HepG2 (cell line): Measurements from ENCODE around the gene SPANXN3. TPM values are rescaled to one million over a fixed set of nuclear protein-coding genes. Genes with fewer than 3 reads are reported as not detected.

Source experiments
- ATAC-seq: fragments of 200-7000 bp; cut with Tn5 transposase; 3 replicates; pipeline ENCODE4 v1.9.1; 2020; ENCODE audit warnings: mild to moderate bottlenecking, moderate library complexity
- BruUV-seq: library from RNA; stranded (reverse); fragments of 400-500 nt; replicated peaks from 2 replicates; lab custom pipeline; 2021; lab: Mats Ljungman, UMichigan
- CTCF ChIA-PET: fragments of 300-600 bp; formaldehyde crosslinking; extraction: SDS; loops from one replicate; lab custom pipeline; 2021; ENCODE audit warnings: low total read pairs, inconsistent platforms, low intra/inter-chr PET ratio; lab: Yijun Ruan, JAX
- POLR2A ChIA-PET: fragments of 350-600 bp; sonication (Branson Sonifier 250); formaldehyde crosslinking; loops from one replicate; lab custom pipeline; 2020; ENCODE audit warnings: antibody characterized with exemption, inconsistent platforms; lab: Yijun Ruan, JAX
- DNase-seq: peaks from one replicate; pipeline ENCODE4 v3.0.0-alpha.2; 2015; ENCODE audit warnings: low spot score
- FAIRE-seq: peaks from 3 replicates; lab custom pipeline; 2011; peaks lifted over from hg19 to GRCh38; lab: Jason Lieb, UNC
- H2AFZ ChIP-seq: one replicate; pipeline ENCODE4 v1.6.1; 2011; ENCODE audit warnings: low read length, inconsistent platforms
- H3K27ac ChIP-seq: fragments of 300-600 bp; 3 replicates; pipeline ENCODE4 v1.8.0; 2011; ENCODE audit warnings: mixed run types, mild to moderate bottlenecking, mixed read lengths, low read length, inconsistent platforms; ENCODE audit not compliant: insufficient read depth; ENCODE audit errors: extremely low read length
- H3K27me3 ChIP-seq, 2 experiments: fragments of 200-600 bp in 1 of 2; 2 replicates in 1 of 2; 3 replicates in 1 of 2; pipeline versions ENCODE4 v1.6.0 to v1.8.0; 2011; ENCODE audit warnings: low read length in 2 of 2, mild to moderate bottlenecking in 2 of 2, moderate library complexity in 2 of 2, inconsistent platforms in 1 of 2; ENCODE audit not compliant: insufficient read depth in 2 of 2, control insufficient read depth in 1 of 2
- H3K36me3 ChIP-seq, 2 experiments: fragments of 200-600 bp in 1 of 2; replicated peaks in 1 of 2; 2 replicates in 1 of 2; 3 replicates in 1 of 2; pipeline versions ENCODE4 v1.5.1 to v1.8.0; 2011; ENCODE audit warnings: low read length in 2 of 2, inconsistent platforms in 1 of 2; ENCODE audit not compliant: insufficient read depth in 2 of 2, control insufficient read depth in 1 of 2
- H3K4me1 ChIP-seq: 2 replicates; pipeline ENCODE4 v1.5.1; 2012; ENCODE audit warnings: low read length, inconsistent platforms; ENCODE audit not compliant: insufficient read depth
- H3K4me2 ChIP-seq: 2 replicates; pipeline ENCODE4 v1.6.0; 2011; ENCODE audit warnings: low read depth, low read length, inconsistent platforms
- H3K4me3 ChIP-seq, 3 experiments: fragments of 200-600 bp in 1 of 3; sonication (generic), shearing (Covaris generic) in 1 of 3; replicated peaks in 1 of 3; 2 replicates each; pipeline ENCODE4 v1.5.1; 2011 to 2016; ENCODE audit warnings: low read length in 3 of 3, inconsistent platforms in 2 of 3, low read depth in 2 of 3, mild to moderate bottlenecking in 2 of 3, control low read depth in 1 of 3, mixed read lengths in 1 of 3; ENCODE audit not compliant: insufficient read depth in 1 of 3
- H3K79me2 ChIP-seq: one replicate; pipeline ENCODE4 v1.6.1; 2011; ENCODE audit warnings: low read length, inconsistent platforms; ENCODE audit not compliant: insufficient read depth
- H3K9ac ChIP-seq: 2 replicates; pipeline ENCODE4 v1.6.0; 2011; ENCODE audit warnings: mild to moderate bottlenecking, low read depth, low read length, inconsistent platforms; ENCODE audit not compliant: insufficient read depth
- H3K9me3 ChIP-seq: 2 replicates; pipeline ENCODE4 v1.5.1; 2012; ENCODE audit warnings: mild to moderate bottlenecking, low read length
- H4K20me1 ChIP-seq: 2 replicates; pipeline ENCODE4 v1.6.0; 2011; ENCODE audit warnings: inconsistent platforms, mild to moderate bottlenecking, low read length, moderate library complexity; ENCODE audit not compliant: insufficient read depth
- DMTF1 ChIP-seq: sonication (generic); formaldehyde crosslinking; IDR thresholded peaks from 2 replicates; pipeline ENCODE4 v1.4.0; 2020; ENCODE audit warnings: mild to moderate bottlenecking, missing genetic modification reagents
- GATA4 ChIP-seq: sonication (generic); IDR thresholded peaks from 2 replicates; pipeline ENCODE4 v1.6.1; 2016; ENCODE audit warnings: antibody characterized with exemption, low read depth, borderline replicate concordance
- GATAD2A ChIP-seq: IDR thresholded peaks from 2 replicates; pipeline ENCODE4 v1.6.1; 2016
- HNRNPK ChIP-seq: fragments of 200-400 bp; formaldehyde crosslinking; IDR thresholded peaks from 2 replicates; pipeline ENCODE4 v1.6.1; 2018; ENCODE audit warnings: low read length, low read depth, moderate library complexity, mild to moderate bottlenecking; ENCODE audit not compliant: poor library complexity, severe bottlenecking
- MYNN ChIP-seq: sonication (generic); formaldehyde crosslinking; IDR thresholded peaks from 2 replicates; pipeline ENCODE4 v1.4.0; 2020; ENCODE audit warnings: mild to moderate bottlenecking, low read depth, missing genetic modification reagents
- NFIC ChIP-seq: IDR thresholded peaks from 2 replicates; pipeline ENCODE4 v1.6.1; 2012; ENCODE audit warnings: mild to moderate bottlenecking, low read length, inconsistent platforms
- RFXAP ChIP-seq: sonication (generic); formaldehyde crosslinking; IDR thresholded peaks from 2 replicates; pipeline ENCODE4 v1.4.0; 2020; ENCODE audit warnings: missing genetic modification reagents, borderline replicate concordance
- SUZ12 ChIP-seq: fragments of 150-350 bp; IDR thresholded peaks from 2 replicates; pipeline ENCODE4 v1.6.1; 2014; ENCODE audit warnings: low read depth, low read length
- TRIM24 ChIP-seq: sonication (generic); formaldehyde crosslinking; IDR thresholded peaks from 2 replicates; pipeline ENCODE4 v1.8.0; 2022; ENCODE audit warnings: mild to moderate bottlenecking, missing genetic modification reagents
- ZNF264 ChIP-seq: sonication (generic); formaldehyde crosslinking; IDR thresholded peaks from 2 replicates; pipeline ENCODE4 v1.4.0; 2020; ENCODE audit warnings: missing genetic modification reagents
- ZNF775 ChIP-seq: sonication (generic); formaldehyde crosslinking; IDR thresholded peaks from 2 replicates; pipeline ENCODE4 v1.4.0; 2020; ENCODE audit warnings: missing genetic modification reagents, mild to moderate bottlenecking, moderate library complexity, borderline replicate concordance
- ZSCAN21 ChIP-seq: sonication (generic); formaldehyde crosslinking; IDR thresholded peaks from 2 replicates; pipeline ENCODE4 v1.8.0; 2022; ENCODE audit warnings: mild to moderate bottlenecking, missing genetic modification reagents, moderate library complexity, borderline replicate concordance
- whole genome bisulfite sequencing: methylation state at CpG from one replicate; pipeline ENCODE4 v1.1.6; 2017; ENCODE audit warnings: low lambda C conversion rate; 5-methylcytosine and 5-hydroxymethylcytosine counted together
- in situ Hi-C: cut with HindIII; loops from 2 replicates; pipeline ENCODE4 v1.10.0; 2017; ENCODE audit warnings: low pct_unique_long_range_greater_than_20kb; ENCODE audit not compliant: extremely low pct_ligation_motif_present
- intact Hi-C: fragments of 100-400 bp; cut with micrococcal nuclease; formaldehyde crosslinking; loops from one replicate; pipeline ENCODE4 v1.10.0; 2022; ENCODE audit not compliant: unreplicated experiment
- polyA plus RNA-seq, 8 experiments: library from polyadenylated mRNA; depleted of rRNA in 3 of 8; stranded (reverse) in 7 of 8; unstranded in 1 of 8; fragments of >200 nt; fragmentation: Illumina TruSeq in 4 of 8; extraction: Trizol in 4 of 8; gene quantifications; 2 replicates each; pipeline versions ENCODE4 v1.2.1 to v1.2.3, GENCODE V29; 2011 to 2016; ENCODE audit warnings: low read depth in 4 of 8, missing spikeins in 1 of 8, mixed read lengths in 1 of 8; ENCODE audit not compliant: insufficient read depth in 1 of 8
- total RNA-seq, 5 experiments: library from RNA; depleted of rRNA; stranded (reverse); fragments of >200 nt; fragmentation: Illumina TruSeq; extraction: Trizol; gene quantifications; 2 replicates each; pipeline ENCODE4 v1.2.3, GENCODE V29; 2016; ENCODE audit warnings: low read depth in 1 of 5
- TF ChIP-seq, protein P1 (sequence below): sonication (generic); formaldehyde crosslinking; IDR thresholded peaks from 2 replicates; pipeline ENCODE4 v1.8.0; 2022; ENCODE audit warnings: missing genetic modification reagents, mild to moderate bottlenecking, borderline replicate concordance
- TF ChIP-seq, protein P2 (sequence below): IDR thresholded peaks from 2 replicates; pipeline ENCODE4 v1.6.1; 2012; ENCODE audit warnings: low read length, improper control_type of control experiment
- TF ChIP-seq, protein P3 (sequence below): sonication (generic); formaldehyde crosslinking; IDR thresholded peaks from 2 replicates; pipeline ENCODE4 v1.4.0; 2020; ENCODE audit warnings: mild to moderate bottlenecking, missing genetic modification reagents

Gene SPANXN3
- total and polyA plus RNA-seq, 2 of the 13 experiments (the other 11 are each of a cell fraction or from before 2014, with no cell fraction given), result not detected

GRCh38 chrX:143486105-143486504 is 31.2 kb downstream of the SPANXN3 start:
- H3K4me2 ChIP-seq, result no peak overlapping the region
- no peaks in the 10 kb centered on the region for H3K79me2 ChIP-seq
- H3K4me1 ChIP-seq, result no peaks in the 10 kb centered on the region
- BruUV-seq, result no TSS peak
- in situ Hi-C loops, result no loop called here
- no peak overlapping the region for H3K9ac ChIP-seq
- intact Hi-C loops, result no loop called here
- ChIA-PET POLR2A (no interaction called here), CTCF (no interaction called here)
- H3K36me3 ChIP-seq, result no peaks in the 10 kb centered on the region
- no peaks in the 10 kb centered on the region for H4K20me1 ChIP-seq
- WGBS, result 10% methylated on average over 8 of the region's 8 CpGs
- no peak overlapping the region for H3K27ac ChIP-seq
- H3K4me3 ChIP-seq, result no peak overlapping the region
- no peak for DNase-seq
- H2AFZ ChIP-seq, result no peak overlapping the region
- no peaks in the 10 kb centered on the region for H3K27me3 ChIP-seq
- no peak for FAIRE-seq
- ATAC-seq, result no peak
- peaks cover 45% of the 10 kb centered on the region for H3K9me3 ChIP-seq
- TF ChIP-seq DMTF1 (CRISPR knock-in tag), result no peak
- TF ChIP-seq, protein P1, sequence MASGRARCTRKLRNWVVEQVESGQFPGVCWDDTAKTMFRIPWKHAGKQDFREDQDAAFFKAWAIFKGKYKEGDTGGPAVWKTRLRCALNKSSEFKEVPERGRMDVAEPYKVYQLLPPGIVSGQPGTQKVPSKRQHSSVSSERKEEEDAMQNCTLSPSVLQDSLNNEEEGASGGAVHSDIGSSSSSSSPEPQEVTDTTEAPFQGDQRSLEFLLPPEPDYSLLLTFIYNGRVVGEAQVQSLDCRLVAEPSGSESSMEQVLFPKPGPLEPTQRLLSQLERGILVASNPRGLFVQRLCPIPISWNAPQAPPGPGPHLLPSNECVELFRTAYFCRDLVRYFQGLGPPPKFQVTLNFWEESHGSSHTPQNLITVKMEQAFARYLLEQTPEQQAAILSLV (CRISPR knock-in tag), result no peak
- no peak for TF ChIP-seq SUZ12
- TF ChIP-seq TRIM24 (CRISPR knock-in tag), result no peak
- no peak for TF ChIP-seq HNRNPK
- TF ChIP-seq RFXAP, result no peak
- TF ChIP-seq, protein P2, sequence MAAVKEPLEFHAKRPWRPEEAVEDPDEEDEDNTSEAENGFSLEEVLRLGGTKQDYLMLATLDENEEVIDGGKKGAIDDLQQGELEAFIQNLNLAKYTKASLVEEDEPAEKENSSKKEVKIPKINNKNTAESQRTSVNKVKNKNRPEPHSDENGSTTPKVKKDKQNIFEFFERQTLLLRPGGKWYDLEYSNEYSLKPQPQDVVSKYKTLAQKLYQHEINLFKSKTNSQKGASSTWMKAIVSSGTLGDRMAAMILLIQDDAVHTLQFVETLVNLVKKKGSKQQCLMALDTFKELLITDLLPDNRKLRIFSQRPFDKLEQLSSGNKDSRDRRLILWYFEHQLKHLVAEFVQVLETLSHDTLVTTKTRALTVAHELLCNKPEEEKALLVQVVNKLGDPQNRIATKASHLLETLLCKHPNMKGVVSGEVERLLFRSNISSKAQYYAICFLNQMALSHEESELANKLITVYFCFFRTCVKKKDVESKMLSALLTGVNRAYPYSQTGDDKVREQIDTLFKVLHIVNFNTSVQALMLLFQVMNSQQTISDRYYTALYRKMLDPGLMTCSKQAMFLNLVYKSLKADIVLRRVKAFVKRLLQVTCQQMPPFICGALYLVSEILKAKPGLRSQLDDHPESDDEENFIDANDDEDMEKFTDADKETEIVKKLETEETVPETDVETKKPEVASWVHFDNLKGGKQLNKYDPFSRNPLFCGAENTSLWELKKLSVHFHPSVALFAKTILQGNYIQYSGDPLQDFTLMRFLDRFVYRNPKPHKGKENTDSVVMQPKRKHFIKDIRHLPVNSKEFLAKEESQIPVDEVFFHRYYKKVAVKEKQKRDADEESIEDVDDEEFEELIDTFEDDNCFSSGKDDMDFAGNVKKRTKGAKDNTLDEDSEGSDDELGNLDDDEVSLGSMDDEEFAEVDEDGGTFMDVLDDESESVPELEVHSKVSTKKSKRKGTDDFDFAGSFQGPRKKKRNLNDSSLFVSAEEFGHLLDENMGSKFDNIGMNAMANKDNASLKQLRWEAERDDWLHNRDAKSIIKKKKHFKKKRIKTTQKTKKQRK, result no peak
- no peak for TF ChIP-seq ZSCAN21 (CRISPR knock-in tag)
- TF ChIP-seq GATAD2A (CRISPR knock-in tag), result no peak
- TF ChIP-seq MYNN (CRISPR knock-in tag), result no peak
- TF ChIP-seq, protein P3, sequence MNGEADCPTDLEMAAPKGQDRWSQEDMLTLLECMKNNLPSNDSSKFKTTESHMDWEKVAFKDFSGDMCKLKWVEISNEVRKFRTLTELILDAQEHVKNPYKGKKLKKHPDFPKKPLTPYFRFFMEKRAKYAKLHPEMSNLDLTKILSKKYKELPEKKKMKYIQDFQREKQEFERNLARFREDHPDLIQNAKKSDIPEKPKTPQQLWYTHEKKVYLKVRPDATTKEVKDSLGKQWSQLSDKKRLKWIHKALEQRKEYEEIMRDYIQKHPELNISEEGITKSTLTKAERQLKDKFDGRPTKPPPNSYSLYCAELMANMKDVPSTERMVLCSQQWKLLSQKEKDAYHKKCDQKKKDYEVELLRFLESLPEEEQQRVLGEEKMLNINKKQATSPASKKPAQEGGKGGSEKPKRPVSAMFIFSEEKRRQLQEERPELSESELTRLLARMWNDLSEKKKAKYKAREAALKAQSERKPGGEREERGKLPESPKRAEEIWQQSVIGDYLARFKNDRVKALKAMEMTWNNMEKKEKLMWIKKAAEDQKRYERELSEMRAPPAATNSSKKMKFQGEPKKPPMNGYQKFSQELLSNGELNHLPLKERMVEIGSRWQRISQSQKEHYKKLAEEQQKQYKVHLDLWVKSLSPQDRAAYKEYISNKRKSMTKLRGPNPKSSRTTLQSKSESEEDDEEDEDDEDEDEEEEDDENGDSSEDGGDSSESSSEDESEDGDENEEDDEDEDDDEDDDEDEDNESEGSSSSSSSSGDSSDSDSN, result no peak
- TF ChIP-seq GATA4, result no peak
- TF ChIP-seq ZNF775 (CRISPR knock-in tag), result no peak
- TF ChIP-seq ZNF264 (CRISPR knock-in tag), result no peak
- no peak for TF ChIP-seq NFIC
